GM21515 (cell line): ENCODE measurements around the gene TNNI3.
"Not testable (repeated sequence)": the region's sequence is repeated elsewhere in the genome, so short reads cannot be mapped to it uniquely, and the experiment has no call there.

ENCODE experiments used
- ATAC-seq: cut with Tn5 transposase; IDR thresholded peaks from one replicate; pipeline ENCODE4 v1.9.1; 2021; ENCODE audit not compliant: unreplicated experiment

Gene TNNI3

DNA sequence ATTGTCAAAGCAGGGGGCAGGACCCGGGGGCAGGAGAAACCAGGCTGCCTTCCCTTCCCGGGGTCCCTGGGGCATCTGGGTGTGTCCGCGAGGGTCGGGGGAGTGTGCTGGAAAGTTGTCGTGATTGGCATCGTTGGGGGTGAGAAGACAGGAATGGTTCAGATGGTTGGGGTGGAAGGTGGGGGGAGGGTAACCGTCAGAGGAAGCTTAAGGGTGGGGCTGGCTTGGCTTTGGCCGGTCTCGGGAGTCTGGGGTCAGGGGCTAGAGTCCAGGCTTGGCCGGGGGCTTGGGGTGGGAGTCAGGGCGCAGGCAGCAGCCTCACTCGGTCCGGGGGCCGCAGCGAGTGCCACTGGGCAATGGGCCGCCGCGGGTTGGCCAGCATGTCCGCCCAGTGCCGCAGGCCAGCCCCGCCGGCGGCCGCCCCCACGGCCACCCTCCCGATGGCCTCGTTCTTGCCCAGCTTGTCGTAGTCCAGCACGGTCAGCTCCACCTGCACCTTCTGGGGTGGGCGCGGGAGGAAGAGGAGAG, 15.7 kb upstream of the TNNI3 start:
- ATAC-seq = no peak

DNA sequence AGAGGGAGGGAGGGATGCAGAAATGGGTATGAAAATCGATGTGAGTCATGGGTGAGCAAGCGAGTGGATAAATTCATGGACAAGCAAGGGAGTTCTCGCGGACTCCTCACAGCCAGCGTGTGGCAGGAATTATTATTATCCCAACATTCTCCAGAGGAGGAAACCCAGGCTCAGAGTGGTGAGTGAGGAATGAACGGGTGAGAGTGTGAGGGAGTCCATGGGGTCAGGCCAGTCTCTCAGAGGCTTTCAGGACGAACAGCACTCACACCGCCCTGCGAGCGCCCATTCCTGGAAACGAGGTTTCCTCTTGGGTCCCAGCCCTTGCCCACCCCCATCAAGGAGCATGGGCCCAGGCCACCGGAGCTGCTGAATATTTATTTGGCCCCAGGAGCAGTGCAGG, 15.2 kb upstream of the TNNI3 start:
- ATAC-seq = no peak

GRCh38 chr19:55172318-55172717, 14.8 kb upstream of the TNNI3 start:
- ATAC-seq = not testable (repeated sequence)

- ATAC-seq = no peak
Measured at GRCh38 chr19:55171440-55171839, 13.9 kb upstream of the TNNI3 start.

- no peak for ATAC-seq
Measured at GRCh38 chr19:55169136-55169535, 11.6 kb upstream of the TNNI3 start.

DNA sequence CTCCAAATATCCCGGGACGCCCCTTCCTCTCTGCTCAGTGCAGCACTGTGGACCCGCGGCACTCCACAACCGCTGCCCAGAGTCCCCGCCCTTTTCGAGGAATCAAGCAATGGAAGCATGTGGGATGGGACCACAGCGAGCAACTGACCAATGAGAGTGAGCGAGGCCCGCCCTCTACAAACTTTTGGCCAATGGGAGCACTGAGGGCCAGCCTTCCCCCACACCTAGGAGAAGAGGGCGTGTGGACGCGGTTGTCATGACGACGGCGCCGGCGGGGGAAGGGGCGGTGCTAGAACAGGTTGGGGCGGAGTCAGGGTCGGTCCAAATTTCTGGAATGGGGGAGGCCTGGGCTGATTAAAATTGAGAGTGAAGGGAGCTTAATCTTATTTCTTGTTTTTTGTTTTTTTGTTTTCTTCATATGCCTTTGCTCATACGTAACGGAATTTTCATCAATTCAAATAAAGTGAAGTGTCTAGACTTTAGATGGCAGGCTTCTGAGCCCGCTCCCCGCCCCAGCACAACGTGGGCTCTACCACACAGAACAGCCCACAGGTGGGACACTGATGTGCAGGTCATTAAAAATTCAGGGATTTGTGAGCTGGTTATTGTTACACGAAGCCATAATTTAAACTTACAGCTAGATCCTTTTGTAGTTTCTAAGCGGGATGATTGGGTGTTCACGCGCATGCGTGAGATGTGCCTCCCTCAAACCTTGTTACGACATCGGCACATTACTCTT, 9.2 kb upstream of the TNNI3 start, which contains the start of gene DNAAF3:
Gene DNAAF3, minus strand, starts transcription at position 84 of the 739 bp plus-strand sequence. CDS start 200 bp downstream, outside the sequence.
- ATAC-seq = peak; percentile 83

GRCh38 chr19:55165952-55166529, 8.5 kb upstream of the TNNI3 start:
- ATAC-seq = no peak

- no peak for ATAC-seq
Measured at GRCh38 chr19:55161571-55162322, 4.2 kb upstream of the TNNI3 start.

- ATAC-seq = no peak
Measured at GRCh38 chr19:55160986-55161365, 3.4 kb upstream of the TNNI3 start.

- peak; percentile 58 for ATAC-seq
Measured at GRCh38 chr19:55160128-55160985, 2.8 kb upstream of the TNNI3 start.

GRCh38 chr19:55158848-55159749, 1.6 kb upstream of the TNNI3 start:
- ATAC-seq = no peak

- ATAC-seq = no peak
Measured at GRCh38 chr19:55158423-55158822, 891 bp upstream of the TNNI3 start.

GRCh38 chr19:55156202-55157063, 1.1 kb downstream of the TNNI3 start:
- ATAC-seq = no peak

GRCh38 chr19:55155784-55156183, 1.7 kb downstream of the TNNI3 start:
- not testable (repeated sequence) for ATAC-seq

DNA sequence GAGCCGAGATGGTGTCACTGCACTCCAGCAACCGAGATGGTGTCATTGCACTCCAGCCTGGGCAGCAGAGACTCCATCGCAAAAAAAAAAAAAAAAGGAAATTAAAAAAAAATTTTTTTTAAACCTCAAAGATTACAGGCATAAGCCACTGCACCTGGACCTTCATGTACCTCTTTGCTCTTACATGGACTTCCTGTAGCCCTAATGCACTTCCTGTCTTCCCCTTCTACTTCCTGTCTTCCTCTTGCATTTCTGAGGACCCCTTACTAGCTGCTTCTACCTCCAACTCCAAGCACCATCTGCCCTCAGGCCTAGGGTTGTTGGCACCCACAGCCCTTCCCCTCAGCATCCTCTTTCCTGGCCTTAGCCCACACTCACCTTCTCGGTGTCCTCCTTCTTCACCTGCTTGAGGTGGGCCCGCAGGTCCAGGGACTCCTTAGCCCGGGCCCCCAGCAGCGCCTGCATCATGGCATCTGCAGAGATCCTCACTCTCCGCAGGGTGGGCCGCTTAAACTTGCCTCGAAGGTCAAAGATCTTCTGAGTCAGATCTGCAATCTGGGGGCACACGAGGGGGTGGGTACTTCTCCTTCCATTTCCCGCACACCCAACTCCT, 3.8 kb downstream of the TNNI3 start:
- ATAC-seq = no peak

- no peak for ATAC-seq
Measured at GRCh38 chr19:55152017-55152416, 5.5 kb downstream of the TNNI3 start.

DNA sequence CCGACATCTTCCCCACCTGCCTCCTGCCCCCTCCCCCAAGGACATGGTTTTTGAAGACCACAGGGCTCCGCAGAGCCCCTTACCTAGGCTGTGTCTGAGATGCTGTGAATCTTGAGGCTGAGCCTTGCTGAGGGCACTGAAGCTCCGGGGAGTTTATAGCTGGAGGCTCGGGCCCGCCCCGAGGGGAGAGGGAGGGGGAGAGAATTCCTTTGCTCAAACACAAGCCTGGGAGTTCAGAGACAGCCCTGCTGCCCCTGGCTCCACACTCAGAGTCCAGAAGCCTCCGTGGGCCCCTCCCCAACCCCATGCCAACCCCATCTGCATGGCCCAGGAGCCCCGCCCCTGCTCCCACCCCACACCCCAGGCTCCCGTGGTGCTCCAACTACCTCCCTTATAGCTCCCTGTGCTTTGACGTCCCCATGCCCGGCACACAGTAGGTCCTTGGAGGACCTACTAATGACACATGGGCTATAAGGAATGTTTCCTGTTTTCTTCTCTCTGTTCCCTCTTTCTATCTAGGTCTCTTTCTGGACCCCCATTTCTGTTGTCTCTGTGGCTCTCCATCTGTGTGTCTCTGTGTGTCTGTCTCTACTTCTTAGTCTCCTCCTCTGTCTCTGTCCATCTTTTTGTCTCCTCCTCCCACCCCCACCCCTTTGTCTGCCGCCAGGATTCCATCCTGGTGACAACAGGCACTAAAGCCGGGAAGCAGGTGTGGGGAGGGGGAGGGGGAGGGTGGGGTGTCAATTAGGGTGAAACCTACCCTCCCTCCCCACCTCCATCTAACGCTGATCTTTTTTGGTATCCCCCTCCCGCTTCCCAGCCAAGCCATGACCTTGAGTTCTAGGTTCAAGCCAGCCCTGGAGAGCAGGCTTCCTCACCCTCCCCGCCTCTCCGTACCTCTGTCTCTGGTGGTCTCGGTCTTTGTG, 8.2 kb downstream of the TNNI3 start, which contains the start of gene TNNT1:
Gene TNNT1, minus strand, starts transcription at position 129 of the 926 bp plus-strand sequence. CDS start 2,049 bp downstream, outside the sequence.
- no peak for ATAC-seq
